KMS-11 (cell line): ENCODE measurements around the gene CKM.

Experiments used
- H2AFZ ChIP-seq: fragments of 200-600 bp; sonication (generic); 2 replicates; pipeline ENCODE4 v1.6.1; 2016; ENCODE audit warnings: antibody characterized with exemption, mixed run types, low read depth
- H3K27ac ChIP-seq: fragments of 200-600 bp; sonication (generic); 2 replicates; pipeline ENCODE4 v1.6.1; 2016; ENCODE audit warnings: mild to moderate bottlenecking, mixed run types
- H3K27me3 ChIP-seq: fragments of 200-600 bp; sonication (generic); 2 replicates; pipeline ENCODE4 v1.6.1; 2017; ENCODE audit warnings: mild to moderate bottlenecking, low read depth, mixed run types, moderate library complexity; ENCODE audit not compliant: insufficient read depth
- H3K36me3 ChIP-seq: fragments of 200-600 bp; sonication (generic); 2 replicates; pipeline ENCODE4 v1.6.1; 2017; ENCODE audit warnings: mild to moderate bottlenecking, mixed run types; ENCODE audit not compliant: insufficient read depth
- H3K4me1 ChIP-seq: fragments of 200-600 bp; sonication (generic); 2 replicates; pipeline ENCODE4 v1.6.1; 2016; ENCODE audit warnings: mild to moderate bottlenecking, low read depth, mixed run types; ENCODE audit not compliant: poor library complexity, severe bottlenecking
- H3K4me2 ChIP-seq: fragments of 200-600 bp; sonication (generic); 2 replicates; pipeline ENCODE4 v1.7.0; 2016; ENCODE audit warnings: mild to moderate bottlenecking, mixed run types
- H3K4me3 ChIP-seq: fragments of 200-600 bp; sonication (generic); IDR thresholded peaks from 2 replicates; pipeline ENCODE4 v1.6.1; 2017; ENCODE audit warnings: low read depth, low read length, mixed read lengths; ENCODE audit not compliant: insufficient read depth
- H3K79me2 ChIP-seq: fragments of 200-600 bp; sonication (generic); 2 replicates; pipeline ENCODE4 v1.6.1; 2016; ENCODE audit warnings: low read depth, mixed run types; ENCODE audit not compliant: insufficient read depth
- H3K9ac ChIP-seq: fragments of 200-600 bp; sonication (generic); 2 replicates; pipeline ENCODE4 v1.6.1; 2016; ENCODE audit warnings: mild to moderate bottlenecking, mixed run types
- H4K20me1 ChIP-seq: fragments of 200-600 bp; sonication (generic); 2 replicates; pipeline ENCODE4 v1.6.1; 2016; ENCODE audit warnings: mild to moderate bottlenecking, mixed run types; ENCODE audit not compliant: insufficient read depth
- CTCF ChIP-seq: fragments of 200-600 bp; sonication (generic); conservative IDR thresholded peaks from 2 replicates; pipeline ENCODE4 v1.6.1; 2017; ENCODE audit warnings: low read depth, mild to moderate bottlenecking, antibody characterized with exemption, low read length, moderate library complexity, mixed read lengths

Gene CKM

GRCh38 chr19:45264781-45265317, 57.8 kb downstream of the CKM start:
- Histone ChIP-seq H3K4me2 (no peak overlapping the region), H2AFZ (no peak overlapping the region), H3K27me3 (no peaks in the 10 kb centered on the region), H4K20me1 (no peaks in the 10 kb centered on the region), H3K4me1 (peaks cover 4% of the 10 kb centered on the region), H3K27ac (no peak overlapping the region), H3K9ac (no peak overlapping the region), H3K4me3 (no peak overlapping the region), H3K36me3 (no peaks in the 10 kb centered on the region), H3K79me2 (no peaks in the 10 kb centered on the region)
- TF ChIP-seq CTCF = no peak

- no peaks in the 10 kb centered on the region for H3K27me3 ChIP-seq
- H3K4me1 ChIP-seq = peaks cover 4% of the 10 kb centered on the region
- no peak for TF ChIP-seq CTCF
- no peak overlapping the region for H3K4me2 ChIP-seq
- no peaks in the 10 kb centered on the region for H4K20me1 ChIP-seq
- no peak overlapping the region for H2AFZ ChIP-seq
- no peaks in the 10 kb centered on the region for H3K79me2 ChIP-seq
- H3K36me3 ChIP-seq = no peaks in the 10 kb centered on the region
- H3K4me3 ChIP-seq = no peak overlapping the region
- no peak overlapping the region for H3K9ac ChIP-seq
- no peak overlapping the region for H3K27ac ChIP-seq
These were observed 59.7 kb downstream of the CKM start for GRCh38 chr19:45263013-45263412.

- H3K27me3 ChIP-seq = no peaks in the 10 kb centered on the region
- no peaks in the 10 kb centered on the region for H4K20me1 ChIP-seq
- no peak overlapping the region for H3K4me2 ChIP-seq
- H3K4me1 ChIP-seq = peaks cover 4% of the 10 kb centered on the region
- H2AFZ ChIP-seq = no peak overlapping the region
- H3K27ac ChIP-seq = no peak overlapping the region
- no peak overlapping the region for H3K4me3 ChIP-seq
- TF ChIP-seq CTCF = no peak
- no peak overlapping the region for H3K9ac ChIP-seq
- H3K36me3 ChIP-seq = no peaks in the 10 kb centered on the region
- no peaks in the 10 kb centered on the region for H3K79me2 ChIP-seq
These were observed 60.1 kb downstream of the CKM start for GRCh38 chr19:45262570-45262969.

- Histone ChIP-seq H3K36me3 (no peaks in the 10 kb centered on the region), H3K4me1 (peaks cover 1% of the 10 kb centered on the region), H3K27ac (no peak overlapping the region), H3K9ac (no peak overlapping the region), H3K79me2 (0 out of 2 replicates have a peak, but pooled peaks cover 3% of the 10 kb centered on the region), H3K27me3 (no peaks in the 10 kb centered on the region), H3K4me3 (no peak overlapping the region), H2AFZ (no peak overlapping the region), H4K20me1 (no peaks in the 10 kb centered on the region), H3K4me2 (no peak overlapping the region)
- TF ChIP-seq CTCF = no peak
These were observed 63.8 kb downstream of the CKM start for GRCh38 chr19:45258862-45259261.
